Measurements from ENCODE around the gene INPPL1.

Gene INPPL1

GRCh38 chr11:72278905-72279304 lies 54.3 kb downstream of the INPPL1 start:
- in situ Hi-C loops (cut with HindIII; ENCODE audit: low sequenced_read_pairs): no loop called here

GRCh38 chr11:72280037-72280436 lies 55.5 kb downstream of the INPPL1 start:
- in situ Hi-C loops (cut with HindIII; ENCODE audit: low sequenced_read_pairs): no loop called here

- in situ Hi-C loops (cut with HindIII; ENCODE audit: low sequenced_read_pairs): no loop called here
Measured at GRCh38 chr11:72280726-72281315, 56.3 kb downstream of the INPPL1 start.

GRCh38 chr11:72283947-72284346 lies 59.4 kb downstream of the INPPL1 start:
- in situ Hi-C loops (cut with HindIII; ENCODE audit: low sequenced_read_pairs): no loop called here

GRCh38 chr11:72287293-72287692 lies 62.7 kb downstream of the INPPL1 start:
- in situ Hi-C loops (cut with HindIII; ENCODE audit: low sequenced_read_pairs): no loop called here
